T-helper 1 cell treated with Interleukin-12 subunit alpha and Interleukin-12 subunit beta and Interleukin-4 antibody, amounts not matched to agents 30 ng/mL and 1 ng/mL, for 36 hours (primary cell): ENCODE data around the gene FAM53B. TPM values are rescaled to one million over a fixed set of nuclear protein-coding genes. Genes with fewer than 3 reads are reported as not detected.

Source experiments
- intact Hi-C: fragments of 100-400 bp; cut with micrococcal nuclease; formaldehyde crosslinking; loops from one replicate; pipeline ENCODE4 v1.15.1; 2024
- total RNA-seq: library from RNA; stranded (reverse); gene quantifications from 2 replicates; pipeline ENCODE4 v1.2.3, GENCODE V29; 2022

Gene FAM53B
- total RNA-seq, 1 donor from 2014 or later: 35.0 TPM

DNA sequence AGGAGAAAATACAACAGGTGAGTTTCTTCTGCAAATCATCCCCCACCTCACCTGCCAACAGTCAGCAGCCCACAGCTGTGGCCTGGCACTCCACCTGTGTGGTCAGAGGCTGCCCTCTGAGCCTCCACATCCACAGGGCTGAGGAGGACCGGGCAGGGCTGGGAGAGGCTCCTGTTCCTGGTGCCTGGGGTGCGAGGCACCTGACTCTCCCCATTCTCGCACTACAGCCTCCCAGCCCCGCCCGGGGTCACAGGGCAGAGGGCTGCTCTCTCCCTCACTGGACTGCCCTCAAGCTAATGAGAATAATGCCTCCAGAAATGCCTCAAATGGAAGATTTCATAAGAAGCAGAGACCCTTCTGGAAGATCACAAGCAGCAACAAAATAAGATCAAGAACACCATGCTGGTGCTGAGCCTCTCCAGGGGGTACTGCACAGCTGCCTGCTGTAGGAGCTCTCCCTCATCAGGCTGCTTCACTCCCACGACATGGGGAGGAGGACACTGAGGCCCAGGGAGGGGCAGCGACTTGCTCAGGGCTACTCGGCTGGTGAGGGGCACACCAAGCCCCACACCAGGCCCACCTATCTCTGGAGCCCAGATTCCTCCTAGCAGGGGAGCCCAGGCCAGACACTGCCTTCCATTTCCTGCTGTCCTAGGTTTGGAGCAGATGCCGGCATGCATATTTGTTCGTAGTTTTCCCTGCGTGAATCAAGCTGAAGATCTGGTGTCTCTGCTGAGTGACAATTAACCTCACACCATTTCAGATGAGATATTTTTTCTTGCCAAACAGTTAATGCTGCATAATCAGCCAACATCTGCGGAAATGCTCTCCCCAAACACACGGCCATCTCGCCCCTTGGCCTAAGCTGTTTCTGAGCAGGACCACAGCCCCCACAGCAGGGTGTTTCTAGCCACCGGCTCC, 76.5 kb downstream of the FAM53B start:
- intact Hi-C loops: no loop called here

DNA sequence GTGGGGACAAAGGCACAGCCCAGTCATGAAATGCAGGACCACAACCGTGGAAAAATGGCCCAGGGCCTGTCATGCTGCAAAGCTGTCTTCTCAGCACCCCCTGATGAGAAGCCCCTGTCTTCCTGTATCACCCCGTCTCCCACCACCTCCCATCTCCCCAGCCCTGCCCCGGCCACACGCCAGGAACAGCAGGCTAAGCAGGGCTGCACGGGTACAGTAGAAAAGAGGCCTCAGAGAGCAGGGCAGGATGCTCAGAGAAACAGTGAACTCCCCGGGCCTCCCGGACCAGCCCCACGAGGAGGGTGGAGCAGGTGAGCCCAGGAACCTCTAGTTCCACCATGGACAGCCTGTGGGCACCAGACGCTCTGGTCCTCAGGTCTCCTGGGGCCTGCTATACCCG, 77.7 kb downstream of the FAM53B start:
- intact Hi-C loops: no loop called here

DNA sequence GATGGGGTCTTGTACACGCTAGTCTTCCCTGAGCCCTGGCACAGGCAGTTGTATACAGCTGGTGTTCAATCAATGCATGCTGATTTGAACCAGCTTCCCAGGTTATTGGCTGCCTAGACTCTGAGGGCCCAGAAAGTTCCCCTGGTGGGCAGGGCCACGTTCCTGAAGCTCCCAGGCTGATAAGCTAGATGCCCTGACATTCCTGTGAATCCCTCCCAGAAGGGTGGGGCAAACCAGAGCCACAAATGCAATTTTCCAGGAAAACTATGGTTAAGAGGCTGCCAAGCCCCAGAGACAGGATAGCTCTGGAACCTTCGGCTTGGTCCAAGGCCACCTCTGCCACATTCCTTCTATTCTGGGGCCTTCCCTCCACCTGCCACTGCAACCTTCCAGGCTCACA, 78.2 kb downstream of the FAM53B start:
- intact Hi-C loops: no loop called here

DNA sequence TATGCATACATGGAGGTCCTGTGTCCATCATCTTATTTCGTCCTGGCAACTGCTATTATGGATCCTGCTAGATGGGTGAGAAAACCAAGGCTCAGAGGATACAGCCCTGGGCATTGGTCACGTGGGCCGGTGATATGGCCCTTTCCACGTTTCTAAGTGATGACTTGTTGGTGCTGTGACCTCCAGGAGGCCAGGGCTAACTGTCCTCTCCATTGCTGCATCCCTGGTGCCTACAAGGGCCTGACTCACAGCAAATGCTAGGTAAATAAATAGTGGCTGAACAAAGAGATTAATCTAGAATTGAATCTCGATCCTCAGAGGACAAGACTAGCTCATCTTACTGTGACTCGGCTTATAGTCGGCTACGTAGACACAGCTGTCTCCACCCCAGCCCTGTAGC, 78.6 kb downstream of the FAM53B start:
- intact Hi-C loops: no loop called here

DNA sequence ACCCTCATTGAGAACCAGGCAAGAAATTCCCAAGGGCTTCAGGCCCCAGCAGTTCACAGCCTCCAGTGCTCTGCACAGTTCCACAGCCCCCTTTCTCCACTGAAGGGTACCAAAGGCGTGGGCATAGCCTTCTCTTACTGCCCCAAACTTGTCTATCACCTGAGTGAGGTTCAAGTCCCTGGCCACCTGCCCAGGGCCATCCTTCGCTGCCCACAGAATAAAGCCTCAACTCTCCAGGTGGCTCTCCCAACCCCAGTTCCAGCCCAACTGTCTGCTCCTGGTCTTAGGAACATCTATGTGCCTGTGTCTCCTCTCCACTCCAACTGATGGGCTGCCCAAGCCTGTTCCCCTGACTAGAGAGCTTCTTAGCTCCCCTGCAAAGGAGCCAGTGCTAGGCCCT, 79.1 kb downstream of the FAM53B start:
- intact Hi-C loops: no loop called here

DNA sequence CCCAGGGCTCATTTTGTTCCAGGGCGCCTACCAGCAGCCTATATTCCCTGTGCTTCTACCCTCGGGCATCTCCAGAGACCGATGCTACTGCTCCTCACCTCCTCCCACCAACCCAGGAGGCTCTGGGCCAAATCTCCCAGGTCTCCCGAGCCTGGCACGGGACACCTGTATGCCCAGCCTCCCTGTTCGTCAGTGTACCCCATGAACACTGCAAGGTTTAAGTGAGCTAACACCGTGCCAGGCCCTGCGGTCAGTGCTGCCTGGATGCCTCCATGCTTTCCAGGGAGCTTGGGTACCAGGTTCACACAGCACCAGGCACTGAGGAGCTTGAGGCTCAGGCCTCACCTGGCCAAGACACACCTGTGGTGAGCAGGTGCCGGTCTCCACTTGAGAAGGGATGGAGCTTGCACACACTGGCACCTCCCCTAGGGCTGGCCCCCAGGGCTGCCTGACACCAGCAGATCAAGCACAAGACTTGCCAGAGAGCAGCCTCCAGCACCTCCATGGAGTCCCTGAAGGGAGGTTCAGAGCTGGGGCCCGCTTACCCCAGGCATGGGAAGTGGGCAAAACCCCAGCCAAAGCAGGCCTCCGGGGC, 80.3 kb downstream of the FAM53B start:
- intact Hi-C loops: no loop called here

DNA sequence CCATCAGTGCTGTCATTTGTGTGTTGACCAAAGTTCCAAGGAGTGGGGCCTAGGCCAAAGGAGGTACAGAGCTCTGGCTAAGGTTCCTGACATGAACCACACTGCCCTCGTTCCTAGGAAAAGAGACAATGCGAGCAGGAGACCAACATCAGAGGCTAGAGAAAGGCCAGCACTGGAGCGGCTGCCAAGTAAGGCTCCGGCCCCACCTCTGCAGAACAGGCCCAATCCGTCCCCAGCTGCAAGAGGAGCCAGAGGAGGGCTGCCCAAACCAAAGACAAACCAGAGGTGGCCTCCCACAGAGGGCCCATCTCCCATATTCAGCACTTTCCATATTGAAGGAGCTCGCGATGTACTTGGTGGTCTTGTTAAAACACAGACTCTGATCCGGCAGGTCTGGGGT, 81.0 kb downstream of the FAM53B start:
- intact Hi-C loops: no loop called here

DNA sequence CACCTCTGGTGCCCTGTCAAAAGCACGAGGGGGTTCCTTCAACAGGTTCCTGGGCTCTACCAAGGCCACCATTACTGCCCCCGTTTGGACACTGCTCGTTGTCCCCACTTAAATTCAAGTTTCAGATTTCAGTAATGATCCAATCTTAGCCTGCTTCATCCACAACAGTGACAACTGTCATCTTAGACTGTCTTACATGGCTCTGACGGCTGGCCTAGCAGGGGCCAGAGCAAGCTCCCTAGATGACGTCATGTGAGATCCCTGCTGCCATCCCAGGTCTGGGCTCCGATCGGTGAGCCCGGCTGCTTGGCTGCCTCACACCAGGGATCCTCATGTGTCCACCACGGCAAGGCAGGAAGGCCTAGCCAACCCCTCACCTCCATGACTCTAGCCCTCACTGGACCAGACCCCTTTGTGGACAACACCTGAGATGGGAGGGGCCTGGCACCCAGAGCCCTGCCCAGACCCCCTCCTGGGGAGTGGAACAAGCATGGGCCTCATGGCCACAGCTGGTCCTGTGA, 82.5 kb downstream of the FAM53B start:
- intact Hi-C loops: no loop called here

DNA sequence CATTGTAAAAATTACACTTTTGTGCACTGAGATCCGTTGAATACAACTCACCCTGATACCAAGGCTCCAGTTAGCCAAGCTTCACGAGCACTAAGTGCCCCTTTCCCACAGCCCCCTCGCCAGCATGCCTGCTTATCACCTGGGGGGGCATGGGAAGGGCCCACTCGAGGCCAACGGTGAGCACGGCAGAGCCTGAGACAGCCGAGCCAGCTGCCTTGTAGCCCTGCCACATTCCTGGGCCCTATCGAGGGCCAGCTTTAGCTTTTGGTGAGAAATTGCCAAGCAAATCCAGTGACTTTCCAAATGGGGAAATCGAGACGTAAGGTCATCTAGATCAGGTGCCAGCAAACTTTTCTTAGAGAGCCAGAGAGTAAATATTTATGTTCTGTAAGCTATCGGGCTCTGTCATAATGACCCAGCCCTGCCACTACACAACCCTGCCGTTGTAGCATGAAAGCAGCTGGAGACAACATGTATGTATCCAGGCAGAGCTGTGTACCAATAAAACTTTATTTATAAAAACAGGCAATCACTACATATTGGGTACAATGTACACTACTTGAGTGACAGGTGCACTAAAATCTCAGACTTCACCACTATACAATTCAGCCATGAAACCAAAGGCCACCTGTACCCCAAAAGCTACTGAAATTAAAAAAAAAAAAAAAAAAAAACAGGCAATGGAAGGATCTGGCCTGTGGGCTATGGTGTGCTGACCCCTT, 83.6 kb downstream of the FAM53B start:
- intact Hi-C loops: no loop called here

DNA sequence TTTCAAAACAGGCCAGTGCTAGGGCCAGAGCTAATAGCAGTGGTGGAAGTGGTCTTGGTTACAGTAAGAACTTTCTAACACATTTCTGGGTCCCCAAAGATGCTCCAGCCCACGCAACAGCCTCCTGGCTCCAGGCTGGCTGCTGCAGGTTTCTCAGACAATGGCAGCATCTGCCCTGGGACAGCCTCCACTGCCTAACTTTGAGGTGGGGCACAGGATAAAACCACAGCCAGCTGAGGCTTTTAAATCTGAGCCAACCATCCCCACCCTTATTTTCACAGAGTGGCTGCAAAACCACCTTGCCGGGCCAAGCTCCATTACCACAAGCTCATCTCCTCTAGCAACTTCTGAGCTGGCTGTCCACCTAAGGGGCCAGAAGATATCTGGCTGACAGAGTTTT, 84.8 kb downstream of the FAM53B start:
- intact Hi-C loops: no loop called here

DNA sequence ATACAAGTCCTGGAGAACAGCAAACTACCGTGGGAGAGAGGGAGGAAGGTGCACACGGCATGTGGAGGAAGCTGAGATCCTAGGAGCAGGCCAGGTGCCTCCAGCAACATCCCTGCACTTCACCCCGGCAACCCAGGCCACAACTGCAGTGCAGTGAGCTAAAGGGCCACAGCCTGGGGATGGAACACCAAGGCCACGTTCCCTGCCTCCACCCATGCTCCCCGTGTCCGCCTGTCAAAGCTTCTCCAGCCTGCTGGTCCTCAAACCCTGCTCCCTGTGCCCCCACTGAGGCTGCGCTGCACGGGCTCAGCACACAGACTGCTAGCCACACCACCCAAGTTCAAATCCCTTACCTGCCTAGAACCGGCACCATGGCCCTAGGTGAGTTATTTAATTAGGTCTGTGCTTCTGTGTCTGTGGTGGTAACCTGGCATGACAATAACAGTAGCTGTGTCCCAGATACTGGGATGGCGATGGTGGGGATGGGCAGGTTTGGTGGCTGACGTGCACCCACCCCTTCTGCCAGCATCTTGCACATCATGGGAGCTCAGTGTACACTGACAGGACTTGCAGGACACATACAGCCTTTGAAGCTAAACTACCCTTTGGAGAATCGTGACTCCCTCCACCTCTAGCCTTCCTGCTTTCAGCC, 85.5 kb downstream of the FAM53B start:
- intact Hi-C loops: no loop called here

DNA sequence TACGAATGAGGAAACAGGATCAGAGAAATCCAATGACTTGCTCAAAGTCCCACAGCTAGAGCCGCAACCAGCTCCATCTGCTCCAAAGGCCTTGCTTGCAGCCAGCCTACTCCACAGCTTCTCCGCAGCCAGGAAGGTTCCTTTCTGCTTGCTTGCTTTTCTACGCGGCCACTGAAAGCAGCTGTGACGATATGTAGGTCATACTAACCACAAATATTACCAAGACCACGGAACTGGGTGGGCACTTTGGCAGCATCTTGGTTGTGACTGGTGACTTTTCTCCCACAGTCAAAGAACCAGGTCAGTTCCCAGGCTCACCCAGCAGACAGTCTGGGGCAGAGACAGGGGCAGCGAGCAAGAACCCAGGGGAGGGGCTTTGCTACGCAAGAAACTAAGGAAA, 86.4 kb downstream of the FAM53B start:
- intact Hi-C loops: no loop called here

DNA sequence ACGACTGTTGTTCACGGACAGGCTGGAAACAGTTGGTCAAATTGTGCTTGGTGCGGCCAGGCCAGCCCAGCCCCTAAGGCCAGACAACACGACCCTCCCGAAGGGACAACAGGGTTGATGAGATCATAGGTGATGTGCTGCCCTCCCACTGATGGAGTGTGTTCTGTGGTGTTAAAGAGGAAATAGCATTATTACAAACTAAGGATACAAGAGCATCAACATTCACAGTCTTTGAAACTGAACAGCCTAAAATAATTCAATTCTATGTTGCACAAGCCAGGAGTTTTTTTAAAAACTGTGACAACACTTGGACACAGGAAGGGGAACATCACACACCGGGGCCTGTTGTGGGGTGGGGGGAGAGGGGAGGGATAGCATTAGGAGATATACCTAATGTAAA, 87.6 kb downstream of the FAM53B start:
- intact Hi-C loops: no loop called here

DNA sequence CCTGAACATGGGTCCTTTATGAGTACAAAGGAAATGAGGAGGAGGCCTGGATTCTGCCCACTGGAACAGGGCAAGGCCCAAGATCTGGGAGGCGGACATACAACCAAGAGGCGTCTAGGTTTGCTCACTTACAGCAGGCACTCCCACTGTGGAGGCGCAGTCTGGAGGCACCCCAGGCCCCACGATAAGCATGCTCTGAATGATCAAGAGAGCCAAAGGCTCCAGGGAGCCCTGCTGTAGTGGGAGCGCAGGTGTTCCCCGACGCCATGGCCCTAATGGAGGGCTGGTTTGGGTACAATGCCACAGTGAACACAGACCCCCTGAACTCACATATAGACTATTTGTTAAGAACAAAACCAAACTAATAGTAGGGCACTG, 88.1 kb downstream of the FAM53B start:
- intact Hi-C loops: no loop called here

DNA sequence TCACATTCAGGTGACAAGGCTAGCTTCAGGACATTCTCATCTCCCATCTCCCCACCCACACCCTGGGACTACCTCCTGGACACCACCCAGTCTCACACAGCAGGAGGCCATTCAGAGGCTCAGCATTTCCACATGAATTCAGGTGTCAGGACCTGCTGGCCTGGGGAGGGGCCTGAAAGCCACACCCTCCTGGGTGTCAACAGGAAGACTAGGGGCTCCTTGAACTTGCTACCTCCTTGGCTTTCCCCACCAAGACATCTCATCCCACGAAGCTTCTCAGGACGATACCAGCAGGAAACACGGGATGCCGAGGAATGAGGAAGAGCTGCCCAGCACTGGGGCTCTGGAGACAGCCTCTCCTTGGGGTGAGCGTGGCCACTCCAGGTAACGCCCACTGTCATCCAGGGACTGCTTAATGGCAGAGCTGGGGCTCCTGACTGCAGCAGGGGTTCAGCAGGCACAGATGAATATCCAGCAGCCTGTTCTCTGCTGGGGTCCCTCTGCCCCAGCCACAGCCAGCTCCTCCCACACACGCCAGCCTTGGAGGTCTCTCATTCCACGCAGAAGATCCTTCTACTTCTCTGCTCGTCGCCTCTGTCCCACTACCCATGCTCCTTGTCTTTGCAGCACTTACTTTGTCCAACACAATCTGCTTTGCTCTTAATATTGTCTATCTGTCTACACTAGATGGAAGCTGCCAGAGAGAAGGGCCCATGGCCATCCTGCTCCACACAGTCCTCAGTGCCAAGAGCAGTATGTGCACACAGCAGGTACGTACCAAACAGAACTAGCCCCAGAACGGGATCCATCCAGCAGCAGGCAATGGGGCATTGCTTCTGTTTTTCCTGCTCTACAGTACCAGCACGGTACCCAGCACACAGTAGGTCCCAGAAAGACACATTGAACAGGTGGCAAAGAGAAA, 88.7 kb downstream of the FAM53B start:
- intact Hi-C loops: no loop called here

DNA sequence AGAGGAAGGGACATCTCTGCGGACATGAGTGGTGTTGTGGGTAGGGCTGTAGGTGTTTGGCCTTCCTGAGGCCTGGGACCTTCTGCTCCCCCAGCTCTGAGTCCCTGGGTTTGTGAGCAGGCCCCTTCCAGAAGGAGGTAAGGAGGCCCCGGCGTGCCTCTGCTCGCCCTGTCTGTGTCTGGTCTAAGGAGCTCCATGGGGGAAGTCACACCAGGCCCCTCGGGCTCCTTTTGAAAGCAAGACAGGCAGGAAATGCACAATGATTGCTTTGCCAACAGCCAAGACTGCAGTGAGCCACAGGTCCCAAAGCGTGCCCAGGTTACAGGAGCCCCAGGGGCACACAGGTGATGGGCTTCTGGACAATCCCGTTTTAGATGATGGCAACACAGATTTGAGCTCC, 89.5 kb downstream of the FAM53B start:
- intact Hi-C loops: loop anchor here (5.0 kb wide), 1 partner anchor 182 kb away; no protein-coding TSS in a partner anchor

DNA sequence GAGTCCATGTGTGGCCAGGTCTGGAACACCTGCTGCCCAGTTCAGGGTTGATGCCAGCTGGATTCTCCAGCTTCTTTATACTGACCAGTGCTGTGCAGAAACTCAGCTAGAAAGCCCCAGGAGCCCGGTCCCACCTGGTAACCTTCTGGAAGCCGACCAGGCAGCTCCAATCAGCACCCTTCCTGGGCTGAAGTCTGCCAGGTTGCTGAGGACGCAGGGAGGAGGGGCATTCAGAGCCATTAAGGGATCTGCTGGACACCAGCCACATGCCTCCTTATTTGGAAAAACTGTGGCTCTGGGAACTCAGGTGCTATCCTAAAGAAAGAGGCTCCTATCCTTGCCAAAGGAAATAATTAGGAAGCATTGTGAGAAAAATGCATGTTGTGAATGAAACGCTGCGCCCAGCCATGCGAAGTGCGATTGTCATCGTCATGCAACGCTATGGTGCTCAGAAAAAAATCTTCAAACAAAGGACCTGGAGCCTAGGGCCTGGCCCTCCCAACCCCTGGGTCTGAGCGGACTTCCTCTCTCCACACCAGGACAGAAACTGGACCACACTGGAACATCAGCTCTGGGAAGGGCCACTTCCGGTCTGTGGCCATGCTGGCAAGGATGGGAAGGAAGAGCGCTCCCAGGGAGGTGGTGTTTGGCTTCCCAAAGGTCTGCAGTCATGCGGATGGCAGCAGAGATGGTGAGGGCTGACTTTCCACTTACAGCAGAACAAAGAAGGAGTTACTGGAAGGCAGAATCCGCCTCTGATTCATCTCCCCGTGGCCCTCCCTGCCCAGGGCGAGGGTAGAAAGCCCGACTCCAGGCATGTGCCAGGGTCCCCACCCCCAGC, 90.1 kb downstream of the FAM53B start:
- intact Hi-C loops: loop anchor here (5.0 kb wide), 1 partner anchor 182 kb away; no protein-coding TSS in a partner anchor

DNA sequence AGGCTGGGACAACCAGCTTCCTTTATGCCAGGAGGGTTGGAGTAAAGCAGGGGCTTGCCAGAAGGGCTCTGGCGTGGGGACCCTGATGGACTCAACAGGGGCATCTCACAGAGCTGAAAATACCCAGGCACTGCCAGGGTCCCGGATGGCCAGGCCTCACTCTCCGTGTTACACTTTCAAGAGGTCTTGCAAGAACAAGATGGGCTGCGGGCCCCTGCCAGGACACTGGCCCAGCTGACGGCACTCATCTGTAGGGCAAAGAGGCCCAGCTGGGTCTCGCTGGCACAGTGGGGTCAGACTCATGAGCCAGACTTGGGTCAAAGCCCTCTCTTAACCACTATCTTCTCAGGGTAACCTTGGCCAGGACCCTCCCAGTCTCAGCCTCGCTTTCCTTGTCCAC, 90.9 kb downstream of the FAM53B start:
- intact Hi-C loops: loop anchor here (5.0 kb wide), 1 partner anchor 181 kb away; no protein-coding TSS in a partner anchor

DNA sequence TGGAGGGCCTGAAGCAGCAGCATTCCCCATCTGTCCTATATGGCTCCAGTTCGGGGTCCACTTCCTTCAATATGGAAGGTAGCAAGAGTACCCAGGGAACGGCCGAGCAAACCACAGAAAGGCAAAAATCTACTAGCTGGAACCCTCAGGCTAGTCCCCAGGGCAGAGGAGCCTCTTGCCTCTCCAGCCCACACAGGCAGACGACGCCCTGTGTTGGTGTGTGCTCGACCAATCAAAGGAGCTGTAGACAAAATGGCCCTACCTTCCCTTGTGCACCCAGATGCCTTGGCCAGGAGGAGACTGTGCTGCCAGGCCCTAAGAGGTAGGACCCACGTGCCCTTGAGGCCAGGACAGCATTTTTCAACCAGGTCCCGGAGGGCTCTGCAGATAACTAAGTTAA, 91.5 kb downstream of the FAM53B start:
- intact Hi-C loops: loop anchor here (5.0 kb wide), 1 partner anchor 180 kb away; no protein-coding TSS in a partner anchor
